D721Med (cell line): Measurements from ENCODE around the gene IRAK1.
"Not testable (repeated sequence)": the region's sequence is repeated elsewhere in the genome, so short reads cannot be mapped to it uniquely, and the experiment has no call there.

ENCODE experiments used
- DNase-seq: peaks from one replicate; pipeline ENCODE4 v3.0.0; 2011; ENCODE audit warnings: low spot score; ENCODE audit not compliant: insufficient read length
- FAIRE-seq: peaks from 2 replicates; lab custom pipeline; 2011; peaks lifted over from hg19 to GRCh38; lab: Jason Lieb, UNC
- TF ChIP-seq, protein P1 (sequence below): IDR thresholded peaks from 2 replicates; pipeline ENCODE4 v1.5.1; 2012; ENCODE audit warnings: mild to moderate bottlenecking, control low read depth; ENCODE audit not compliant: insufficient read depth; ENCODE audit errors: missing control alignments

IRAK1 gene

DNA sequence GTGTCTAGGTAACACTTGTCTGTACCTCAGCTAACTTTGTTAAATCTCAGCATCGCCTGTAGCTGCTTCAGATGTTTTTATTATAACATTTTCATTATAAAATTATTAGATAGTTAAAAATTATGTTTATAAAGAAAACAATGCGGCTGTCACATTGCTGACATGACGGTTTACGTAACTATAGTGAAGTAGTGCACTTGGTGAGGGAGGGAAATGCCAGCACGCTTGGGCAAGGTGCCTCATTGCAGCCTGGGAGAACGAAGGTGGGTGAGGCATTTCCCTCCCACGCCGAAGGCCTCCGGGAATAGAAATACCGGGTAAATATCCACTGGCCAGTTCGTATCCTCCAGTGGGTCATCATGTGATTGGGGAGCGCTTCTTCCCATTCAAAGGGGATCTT, 31.2 kb downstream of the IRAK1 start:
- TF ChIP-seq, protein P1, sequence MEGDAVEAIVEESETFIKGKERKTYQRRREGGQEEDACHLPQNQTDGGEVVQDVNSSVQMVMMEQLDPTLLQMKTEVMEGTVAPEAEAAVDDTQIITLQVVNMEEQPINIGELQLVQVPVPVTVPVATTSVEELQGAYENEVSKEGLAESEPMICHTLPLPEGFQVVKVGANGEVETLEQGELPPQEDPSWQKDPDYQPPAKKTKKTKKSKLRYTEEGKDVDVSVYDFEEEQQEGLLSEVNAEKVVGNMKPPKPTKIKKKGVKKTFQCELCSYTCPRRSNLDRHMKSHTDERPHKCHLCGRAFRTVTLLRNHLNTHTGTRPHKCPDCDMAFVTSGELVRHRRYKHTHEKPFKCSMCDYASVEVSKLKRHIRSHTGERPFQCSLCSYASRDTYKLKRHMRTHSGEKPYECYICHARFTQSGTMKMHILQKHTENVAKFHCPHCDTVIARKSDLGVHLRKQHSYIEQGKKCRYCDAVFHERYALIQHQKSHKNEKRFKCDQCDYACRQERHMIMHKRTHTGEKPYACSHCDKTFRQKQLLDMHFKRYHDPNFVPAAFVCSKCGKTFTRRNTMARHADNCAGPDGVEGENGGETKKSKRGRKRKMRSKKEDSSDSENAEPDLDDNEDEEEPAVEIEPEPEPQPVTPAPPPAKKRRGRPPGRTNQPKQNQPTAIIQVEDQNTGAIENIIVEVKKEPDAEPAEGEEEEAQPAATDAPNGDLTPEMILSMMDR, result no peak
- FAIRE-seq (no peak), DNase-seq (no peak)

DNA sequence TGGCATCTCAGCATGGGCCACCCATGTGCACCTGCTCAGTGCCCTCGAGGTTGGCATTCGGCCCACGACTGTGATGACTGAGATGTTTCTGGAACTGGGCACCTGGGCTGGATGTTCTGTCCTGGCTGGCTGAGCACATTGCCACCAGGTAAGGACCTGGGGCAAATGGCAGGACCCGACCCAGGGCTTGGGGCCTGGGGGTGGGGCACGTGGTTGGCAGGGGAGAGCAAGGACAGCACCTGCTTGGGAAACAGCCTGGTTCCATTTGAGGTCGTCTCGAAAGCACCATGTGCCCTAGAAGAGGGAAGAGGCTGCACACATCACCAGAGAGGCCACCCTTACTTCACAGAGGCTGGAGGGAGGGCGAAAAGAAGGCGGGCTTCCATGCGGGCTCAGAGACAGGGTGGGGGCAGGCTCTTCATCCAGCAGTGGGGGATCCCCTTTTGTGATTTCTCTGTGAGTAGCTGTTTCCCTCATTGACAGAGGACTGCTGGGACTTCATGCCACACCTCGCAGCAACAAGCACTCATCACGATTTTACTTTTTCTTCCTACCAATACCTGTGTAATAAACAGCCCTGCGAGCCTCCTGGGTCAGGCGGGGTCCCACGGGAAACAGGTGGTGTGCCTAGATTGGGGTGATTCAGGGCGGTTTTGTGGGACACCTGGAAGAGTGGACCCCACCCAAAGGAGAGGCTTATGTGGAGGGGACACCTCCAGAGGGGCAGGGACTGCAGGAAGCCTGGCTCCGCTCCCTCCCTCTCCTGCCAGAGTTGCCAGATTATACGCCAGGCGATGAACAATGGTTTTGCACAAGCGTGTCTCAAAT, 35.1 kb downstream of the IRAK1 start:
- no peak for FAIRE-seq
- DNase-seq, result no peak
- TF ChIP-seq, protein P1, result no peak

DNA sequence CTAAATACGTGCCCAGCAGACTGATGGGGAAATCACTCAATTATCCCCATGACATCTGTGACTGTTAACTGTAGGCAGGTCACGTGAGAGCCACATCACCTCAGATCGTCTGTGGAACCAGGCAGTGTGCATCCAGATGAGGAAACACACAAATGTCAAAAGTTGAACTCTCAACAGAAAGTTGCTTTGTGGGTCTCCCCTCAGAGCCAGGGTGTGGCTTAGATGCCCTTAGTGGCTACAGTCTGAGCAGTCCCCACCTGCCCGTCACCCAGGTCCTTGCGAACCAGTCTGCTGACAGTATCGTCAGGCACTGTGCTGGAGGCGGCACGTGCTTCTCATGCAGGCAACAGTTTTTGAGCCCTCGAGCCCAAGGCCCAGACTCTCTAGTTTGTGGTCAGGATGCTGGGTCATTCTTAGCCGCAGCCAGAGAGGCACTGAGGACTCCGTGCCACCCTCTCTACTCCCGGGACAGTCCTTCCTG, 36.3 kb downstream of the IRAK1 start:
- DNase-seq (no peak), FAIRE-seq (no peak)
- TF ChIP-seq, protein P1, result no peak

DNA sequence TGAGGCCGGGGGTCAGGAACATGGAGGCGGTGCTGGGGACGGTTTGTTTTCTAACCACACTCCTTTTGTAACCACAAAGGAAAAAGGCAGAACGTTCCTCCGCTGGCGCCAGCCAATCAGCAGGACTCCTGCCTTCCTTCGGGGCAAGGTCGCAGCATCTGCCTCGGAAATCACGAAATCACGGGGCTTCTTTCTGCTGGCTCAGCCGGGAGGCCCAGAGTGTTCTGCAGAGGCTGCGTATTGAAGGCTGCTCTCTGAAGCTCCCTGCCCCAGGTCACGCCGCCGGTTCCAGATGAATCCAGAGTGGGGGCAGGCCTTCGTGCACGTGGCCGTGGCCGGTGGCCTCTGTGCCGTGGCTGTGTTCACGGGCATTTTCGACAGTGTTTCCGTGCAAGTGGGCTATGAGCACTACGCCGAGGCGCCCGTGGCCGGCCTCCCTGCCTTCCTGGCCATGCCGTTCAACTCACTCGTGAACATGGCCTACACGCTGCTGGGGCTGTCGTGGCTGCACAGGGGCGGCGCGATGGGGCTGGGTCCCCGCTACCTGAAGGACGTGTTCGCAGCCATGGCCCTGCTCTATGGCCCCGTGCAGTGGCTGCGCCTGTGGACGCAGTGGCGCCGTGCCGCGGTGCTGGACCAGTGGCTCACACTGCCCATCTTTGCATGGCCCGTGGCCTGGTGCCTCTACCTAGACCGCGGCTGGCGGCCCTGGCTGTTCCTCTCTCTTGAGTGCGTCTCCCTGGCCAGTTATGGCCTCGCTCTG, 37.8 kb downstream of the IRAK1 start:
- TF ChIP-seq, protein P1, result no peak
- no peak for FAIRE-seq
- DNase-seq, result no peak

DNA sequence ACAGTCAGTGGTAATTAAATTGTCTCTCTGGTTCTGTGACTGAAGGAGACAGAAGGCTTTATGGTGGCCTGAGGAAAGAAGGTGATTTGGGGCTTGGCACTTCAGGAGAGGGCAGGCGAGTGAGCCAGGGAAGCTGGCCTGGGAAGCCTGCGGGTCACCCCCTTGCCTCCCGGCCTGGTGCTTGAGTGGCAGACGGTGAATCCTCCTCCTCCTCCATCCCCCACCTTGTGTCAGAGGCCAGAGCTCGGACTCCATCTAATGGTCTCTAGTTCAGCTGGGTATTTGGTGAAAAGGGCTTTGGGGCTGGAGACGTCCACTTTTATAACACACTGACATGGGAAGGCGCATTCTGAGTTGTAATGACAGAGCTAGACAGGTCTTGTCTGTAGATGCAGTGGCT, 38.5 kb downstream of the IRAK1 start:
- no peak for DNase-seq
- TF ChIP-seq, protein P1, result no peak
- FAIRE-seq, result no peak

DNA sequence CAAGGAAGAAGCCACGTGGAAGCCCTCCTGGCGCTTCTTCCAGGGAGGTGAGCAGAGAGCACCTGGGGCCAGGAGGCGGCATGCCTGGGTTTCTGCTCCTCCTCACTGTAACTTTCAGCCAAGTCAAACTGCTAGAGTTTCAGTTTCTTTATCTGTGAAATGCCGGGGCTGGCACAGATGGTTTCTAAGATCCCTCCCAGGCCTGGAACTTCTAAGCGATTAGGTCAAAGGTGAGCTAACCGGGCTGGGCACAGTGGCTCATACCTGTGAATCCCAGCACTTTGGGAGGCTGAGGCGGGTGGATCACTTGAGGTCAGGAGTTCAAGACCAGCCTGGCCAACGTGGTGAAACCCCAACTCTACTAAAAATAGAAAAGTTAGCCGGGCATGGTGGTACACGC, 39.3 kb downstream of the IRAK1 start:
- not testable (repeated sequence) for DNase-seq, FAIRE-seq

DNA sequence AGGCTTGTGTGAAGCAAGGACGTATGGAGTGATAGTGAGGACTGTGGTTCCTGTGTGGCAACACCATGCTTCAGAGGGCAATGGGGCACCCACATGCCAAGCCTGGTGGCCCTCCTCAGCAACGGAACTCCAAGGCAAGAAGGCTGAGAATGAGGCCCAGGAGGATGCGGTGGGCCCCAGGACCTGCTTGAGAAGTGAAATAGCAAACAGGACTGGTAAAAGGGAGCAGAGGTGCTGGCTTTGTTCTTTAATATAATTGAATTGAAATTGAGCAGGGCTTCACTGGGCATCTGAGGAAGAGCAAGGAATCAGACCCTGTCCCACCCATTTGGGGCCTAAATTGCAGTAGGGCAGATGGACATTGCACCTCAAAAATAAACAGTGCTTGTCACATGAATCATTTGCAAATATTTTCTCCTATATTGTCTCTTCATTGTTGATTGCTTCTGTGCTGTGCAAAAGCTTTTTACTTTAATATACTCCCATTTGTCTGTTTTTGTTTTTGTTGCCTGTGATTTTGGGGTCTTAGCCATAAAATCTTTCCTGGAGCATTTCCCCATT, 44.9 kb downstream of the IRAK1 start:
- DNase-seq (no peak), FAIRE-seq (no peak)
- TF ChIP-seq, protein P1, result no peak
